ENCODE data around the gene AFF1.

Gene AFF1

GRCh38 chr4:87090305-87090704 is 155.5 kb downstream of the AFF1 start:
- no peak overlapping the region for H4K8ac ChIP-seq (ENCODE audit: low read depth, low read length)
- no peaks in the 10 kb centered on the region for H3K9me3 ChIP-seq (replicated peaks in 1 of 2; ENCODE audit: control insufficient read depth in 2 of 2, insufficient read depth in 1 of 2, low read depth in 1 of 2, low read length in 2 of 2)
- no peak overlapping the region for H3K27ac ChIP-seq (replicated peaks; ENCODE audit: low read length)
- no peak overlapping the region for H3K9ac ChIP-seq (ENCODE audit: low read depth, low read length, poor library complexity)
- no peak overlapping the region for H3K18ac ChIP-seq (ENCODE audit: low read length)
- peaks cover 1 to 20% of the 10 kb centered on the region in 2 donors for H3K36me3 ChIP-seq (replicated peaks in 1 of 2; ENCODE audit: control insufficient read depth in 2 of 2, insufficient read depth in 2 of 2, low read length in 2 of 2)
- H3K23ac ChIP-seq (ENCODE audit: low read depth, low read length, poor library complexity) = no peak overlapping the region
- no peaks in the 10 kb centered on the region for H3K79me1 ChIP-seq (ENCODE audit: low read depth, low read length)
- H3K4ac ChIP-seq (ENCODE audit: low read length) = no peak overlapping the region
- no peak overlapping the region for H2BK120ac ChIP-seq (ENCODE audit: low read depth, low read length)
- H3K4me1 ChIP-seq (ENCODE audit: control insufficient read depth in 2 of 2, insufficient read depth in 1 of 2, low read depth in 1 of 2, low read length in 2 of 2) = peaks cover 5% of the 10 kb centered on the region in 2 donors
- no peak overlapping the region for H2BK12ac ChIP-seq (ENCODE audit: low read length)
- H3K14ac ChIP-seq (ENCODE audit: low read length) = no peak overlapping the region
- no peak for DNase-seq (ENCODE audit: low spot score)
- H2AK5ac ChIP-seq (ENCODE audit: low read depth, low read length) = no peak overlapping the region
- H3K4me2 ChIP-seq (ENCODE audit: insufficient read depth, low read length, poor library complexity, severe bottlenecking) = no peak overlapping the region
- no peak overlapping the region for H4K91ac ChIP-seq (ENCODE audit: low read depth, low read length, poor library complexity)
- H2BK15ac ChIP-seq (ENCODE audit: low read length) = no peak overlapping the region
- no peak overlapping the region for H3K4me3 ChIP-seq (ENCODE audit: low read length in 2 of 2)
- H2AFZ ChIP-seq (ENCODE audit: low read length) = no peak overlapping the region
- no peaks in the 10 kb centered on the region for H3K27me3 ChIP-seq (ENCODE audit: control insufficient read depth in 3 of 3, insufficient read depth in 3 of 3, low read depth in 1 of 3, low read length in 3 of 3)
- WGBS, 2 donors (ENCODE audit: extremely low coverage in 2 of 2, insufficient read length in 2 of 2, insufficient replicate concordance in 1 of 2) = no CpG with 5 or more reads among the region's 3 CpGs
- no peak overlapping the region for H2BK5ac ChIP-seq (ENCODE audit: low read length)

DNA sequence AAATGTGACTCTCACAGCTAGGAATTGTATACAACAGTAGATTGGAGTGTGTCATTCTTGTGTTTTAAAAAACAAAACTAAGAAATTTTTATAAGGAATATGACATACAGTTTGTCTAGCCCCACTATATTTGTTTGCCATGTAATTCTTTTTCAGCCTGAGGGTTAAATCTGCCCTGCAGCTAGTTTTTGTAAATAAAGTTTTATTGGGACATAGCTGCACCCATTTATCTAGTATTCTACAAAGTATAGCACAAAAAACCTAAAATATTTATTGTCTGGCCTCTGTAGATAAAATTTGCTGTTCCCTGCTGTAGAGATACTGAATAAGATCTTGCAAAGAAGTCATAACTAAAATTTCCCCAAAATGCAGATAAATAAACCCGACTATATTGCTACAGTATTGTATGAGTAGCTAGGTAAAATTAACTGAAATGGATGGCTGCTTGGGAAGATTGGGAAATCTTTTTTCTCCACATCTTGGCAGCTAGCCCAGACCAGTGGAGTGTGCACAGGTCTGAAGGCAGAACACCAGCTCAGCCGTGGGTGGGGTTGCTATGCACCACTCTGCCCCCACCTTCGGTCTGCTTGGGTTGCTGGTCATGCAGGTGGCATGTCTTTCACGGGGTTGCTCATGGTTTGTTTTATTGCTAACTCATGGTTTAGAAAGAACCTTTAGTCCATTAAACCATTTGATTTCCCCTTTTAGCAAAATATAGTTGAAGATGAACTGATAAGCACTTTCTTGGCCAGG is 157.8 kb downstream of the AFF1 start:
- H3K27me3 ChIP-seq (ENCODE audit: control insufficient read depth in 3 of 3, insufficient read depth in 3 of 3, low read depth in 1 of 3, low read length in 3 of 3) = no peaks in the 10 kb centered on the region
- H3K4me2 ChIP-seq (ENCODE audit: insufficient read depth, low read length, poor library complexity, severe bottlenecking) = no peak overlapping the region
- H2AFZ ChIP-seq (ENCODE audit: low read length) = no peak overlapping the region
- no peak overlapping the region for H4K91ac ChIP-seq (ENCODE audit: low read depth, low read length, poor library complexity)
- no peak overlapping the region for H2BK12ac ChIP-seq (ENCODE audit: low read length)
- no peak overlapping the region for H3K27ac ChIP-seq (replicated peaks; ENCODE audit: low read length)
- no peak overlapping the region for H3K4me3 ChIP-seq (ENCODE audit: low read length in 2 of 2)
- no peaks in the 10 kb centered on the region for H3K9me3 ChIP-seq (replicated peaks in 1 of 2; ENCODE audit: control insufficient read depth in 2 of 2, insufficient read depth in 1 of 2, low read depth in 1 of 2, low read length in 2 of 2)
- no peaks in the 10 kb centered on the region for H3K79me1 ChIP-seq (ENCODE audit: low read depth, low read length)
- H2BK5ac ChIP-seq (ENCODE audit: low read length) = no peak overlapping the region
- no peak overlapping the region for H3K4ac ChIP-seq (ENCODE audit: low read length)
- H3K9ac ChIP-seq (ENCODE audit: low read depth, low read length, poor library complexity) = no peak overlapping the region
- H3K18ac ChIP-seq (ENCODE audit: low read length) = no peak overlapping the region
- WGBS, 2 donors (ENCODE audit: extremely low coverage in 2 of 2, insufficient read length in 2 of 2, insufficient replicate concordance in 1 of 2) = no CpG with 5 or more reads among the region's 4 CpGs
- H3K14ac ChIP-seq (ENCODE audit: low read length) = no peak overlapping the region
- no peak overlapping the region for H2BK120ac ChIP-seq (ENCODE audit: low read depth, low read length)
- peaks cover 0 to 3% of the 10 kb centered on the region in 2 donors for H3K4me1 ChIP-seq (ENCODE audit: control insufficient read depth in 2 of 2, insufficient read depth in 1 of 2, low read depth in 1 of 2, low read length in 2 of 2)
- DNase-seq (ENCODE audit: low spot score) = no peak
- H2BK15ac ChIP-seq (ENCODE audit: low read length) = no peak overlapping the region
- H3K36me3 ChIP-seq (replicated peaks in 1 of 2; ENCODE audit: control insufficient read depth in 2 of 2, insufficient read depth in 2 of 2, low read length in 2 of 2) = peaks cover 1 to 14% of the 10 kb centered on the region in 2 donors
- H2AK5ac ChIP-seq (ENCODE audit: low read depth, low read length) = no peak overlapping the region
- H4K8ac ChIP-seq (ENCODE audit: low read depth, low read length) = no peak overlapping the region
- no peak overlapping the region for H3K23ac ChIP-seq (ENCODE audit: low read depth, low read length, poor library complexity)

DNA sequence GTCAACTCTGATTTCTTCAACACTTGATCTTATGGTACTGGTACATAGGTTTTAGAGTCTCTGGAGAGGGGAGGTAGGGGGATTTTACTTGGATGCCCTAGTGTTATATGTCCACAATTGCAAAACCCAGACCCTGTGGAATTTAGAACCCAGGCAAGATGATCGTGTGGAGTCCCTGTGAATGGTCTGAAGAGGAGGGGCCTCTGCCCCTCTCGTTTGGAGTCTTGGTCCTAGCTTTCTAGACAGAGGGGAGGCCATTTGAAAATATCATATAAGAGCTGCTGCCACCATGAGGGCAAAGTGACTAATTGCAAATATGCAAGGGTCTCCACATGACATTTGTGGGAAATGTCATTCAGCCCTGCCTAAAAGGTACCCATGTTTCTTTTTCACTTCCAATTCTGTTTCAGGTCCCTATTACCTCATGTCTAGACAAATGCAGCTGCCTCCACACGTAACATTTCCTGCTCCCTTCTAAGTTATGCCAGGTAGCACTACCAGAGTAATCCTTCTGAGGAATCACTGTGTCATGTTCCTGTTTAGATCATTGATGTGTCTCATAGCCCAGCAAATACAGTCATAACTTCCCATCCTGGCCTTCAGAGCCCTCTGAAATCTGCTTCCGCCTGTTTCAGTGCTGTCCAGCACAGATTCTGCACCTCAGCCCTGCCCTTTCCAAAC is 158.8 kb downstream of the AFF1 start:
- no peak overlapping the region for H4K8ac ChIP-seq (ENCODE audit: low read depth, low read length)
- H2BK15ac ChIP-seq (ENCODE audit: low read length) = no peak overlapping the region
- no peak overlapping the region for H2AFZ ChIP-seq (ENCODE audit: low read length)
- H2BK120ac ChIP-seq (ENCODE audit: low read depth, low read length) = no peak overlapping the region
- no peak overlapping the region for H4K91ac ChIP-seq (ENCODE audit: low read depth, low read length, poor library complexity)
- peak; percentile 38 for DNase-seq (ENCODE audit: low spot score)
- H3K23ac ChIP-seq (ENCODE audit: low read depth, low read length, poor library complexity) = no peak overlapping the region
- H3K36me3 ChIP-seq (replicated peaks in 1 of 2; ENCODE audit: control insufficient read depth in 2 of 2, insufficient read depth in 2 of 2, low read length in 2 of 2) = peaks cover 1 to 14% of the 10 kb centered on the region in 2 donors
- no peak overlapping the region for H3K9ac ChIP-seq (ENCODE audit: low read depth, low read length, poor library complexity)
- H3K27me3 ChIP-seq (ENCODE audit: control insufficient read depth in 3 of 3, insufficient read depth in 3 of 3, low read depth in 1 of 3, low read length in 3 of 3) = no peaks in the 10 kb centered on the region
- WGBS, 2 donors (ENCODE audit: extremely low coverage in 2 of 2, insufficient read length in 2 of 2, insufficient replicate concordance in 1 of 2) = no CpG with 5 or more reads among the region's 4 CpGs
- no peak overlapping the region for H3K4me2 ChIP-seq (ENCODE audit: insufficient read depth, low read length, poor library complexity, severe bottlenecking)
- no peak overlapping the region for H2AK5ac ChIP-seq (ENCODE audit: low read depth, low read length)
- no peak overlapping the region for H3K4ac ChIP-seq (ENCODE audit: low read length)
- H3K14ac ChIP-seq (ENCODE audit: low read length) = no peak overlapping the region
- H3K9me3 ChIP-seq (replicated peaks in 1 of 2; ENCODE audit: control insufficient read depth in 2 of 2, insufficient read depth in 1 of 2, low read depth in 1 of 2, low read length in 2 of 2) = no peaks in the 10 kb centered on the region
- peaks cover 0 to 3% of the 10 kb centered on the region in 2 donors for H3K4me1 ChIP-seq (ENCODE audit: control insufficient read depth in 2 of 2, insufficient read depth in 1 of 2, low read depth in 1 of 2, low read length in 2 of 2)
- no peak overlapping the region for H3K27ac ChIP-seq (replicated peaks; ENCODE audit: low read length)
- no peak overlapping the region for H3K18ac ChIP-seq (ENCODE audit: low read length)
- H3K79me1 ChIP-seq (ENCODE audit: low read depth, low read length) = no peaks in the 10 kb centered on the region
- no peak overlapping the region for H3K4me3 ChIP-seq (ENCODE audit: low read length in 2 of 2)
- H2BK12ac ChIP-seq (ENCODE audit: low read length) = no peak overlapping the region
- no peak overlapping the region for H2BK5ac ChIP-seq (ENCODE audit: low read length)

- no CpG with 5 or more reads among the region's 4 CpGs for WGBS, 2 donors (ENCODE audit: extremely low coverage in 2 of 2, insufficient read length in 2 of 2, insufficient replicate concordance in 1 of 2)
- no peak overlapping the region for H3K27ac ChIP-seq (replicated peaks; ENCODE audit: low read length)
Measured at GRCh38 chr4:87097075-87097474, 162.3 kb downstream of the AFF1 start.

More at GRCh38 chr4:87097075-87097474, 162.3 kb downstream of the AFF1 start:
- Histone ChIP-seq H2BK5ac (ENCODE audit: low read length) (no peak overlapping the region), H3K23ac (ENCODE audit: low read depth, low read length, poor library complexity) (no peak overlapping the region), H3K9ac (ENCODE audit: low read depth, low read length, poor library complexity) (no peak overlapping the region), H2AK5ac (ENCODE audit: low read depth, low read length) (no peak overlapping the region), H2BK15ac (ENCODE audit: low read length) (no peak overlapping the region), H3K36me3 (replicated peaks in 1 of 2; ENCODE audit: control insufficient read depth in 2 of 2, insufficient read depth in 2 of 2, low read length in 2 of 2) (peaks cover 0 to 1% of the 10 kb centered on the region in 2 donors), H3K79me1 (ENCODE audit: low read depth, low read length) (no peaks in the 10 kb centered on the region), H2BK120ac (ENCODE audit: low read depth, low read length) (no peak overlapping the region), H3K4ac (ENCODE audit: low read length) (no peak overlapping the region), H4K8ac (ENCODE audit: low read depth, low read length) (no peak overlapping the region), H3K14ac (ENCODE audit: low read length) (no peak overlapping the region), H2BK12ac (ENCODE audit: low read length) (no peak overlapping the region), H3K4me1 (ENCODE audit: control insufficient read depth in 2 of 2, insufficient read depth in 1 of 2, low read depth in 1 of 2, low read length in 2 of 2) (peaks cover 0 to 3% of the 10 kb centered on the region in 2 donors), H3K4me3 (ENCODE audit: low read length in 2 of 2) (no peak overlapping the region), H4K91ac (ENCODE audit: low read depth, low read length, poor library complexity) (no peak overlapping the region), H3K4me2 (ENCODE audit: insufficient read depth, low read length, poor library complexity, severe bottlenecking) (no peak overlapping the region), H3K18ac (ENCODE audit: low read length) (no peak overlapping the region), H3K27me3 (ENCODE audit: control insufficient read depth in 3 of 3, insufficient read depth in 3 of 3, low read depth in 1 of 3, low read length in 3 of 3) (no peaks in the 10 kb centered on the region), H2AFZ (ENCODE audit: low read length) (no peak overlapping the region), H3K9me3 (replicated peaks in 1 of 2; ENCODE audit: control insufficient read depth in 2 of 2, insufficient read depth in 1 of 2, low read depth in 1 of 2, low read length in 2 of 2) (no peaks in the 10 kb centered on the region)
- DNase-seq (ENCODE audit: low spot score) = no peak
